Hematopoietic multipotent progenitor cell treated with erythropoietin and hydrocortisone succinate and interleukin-3 and kit ligand, for 8 days (in vitro differentiated cells): Measurements from ENCODE around the gene EIF1B.

ENCODE experiments used
- DNase-seq: peaks from one replicate; pipeline ENCODE4 v3.0.0-alpha.2; 2015

Gene EIF1B

GRCh38 chr3:40355410-40355809, 45.9 kb downstream of the EIF1B start:
- DNase-seq, result no peak

DNA sequence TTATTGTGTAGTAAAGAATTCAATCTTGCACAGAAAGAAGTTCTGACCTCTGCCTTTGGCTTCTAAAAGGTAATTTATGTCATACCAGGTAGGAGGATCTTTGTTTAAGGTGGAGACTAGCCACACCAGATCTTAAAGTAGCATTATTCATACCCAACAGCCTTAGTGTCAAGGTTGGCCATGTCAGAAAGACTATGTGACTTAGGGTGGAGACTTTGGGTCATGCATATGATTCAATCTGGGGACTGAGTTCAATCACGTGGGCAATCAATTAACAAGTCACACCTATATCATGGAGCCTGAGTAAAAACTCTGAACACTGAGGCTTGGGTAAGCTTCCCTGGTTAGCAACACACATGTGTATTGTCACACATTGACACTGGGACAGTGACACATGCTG, 48.9 kb downstream of the EIF1B start:
- DNase-seq, result no peak
